HUES64 (cell line): Measurements from ENCODE around the gene SLC44A1.

ENCODE experiments used
- H3K27ac ChIP-seq: 2 replicates; pipeline ENCODE4 v1.7.0; 2013; ENCODE audit warnings: low read depth, low read length, inconsistent platforms
- H3K27me3 ChIP-seq: 2 replicates; pipeline ENCODE4 v1.6.1; 2013; ENCODE audit warnings: mild to moderate bottlenecking, low read length; ENCODE audit not compliant: insufficient read depth
- H3K36me3 ChIP-seq: 2 replicates; pipeline ENCODE4 v1.6.1; 2013; ENCODE audit warnings: mild to moderate bottlenecking, low read length; ENCODE audit not compliant: insufficient read depth
- H3K4me1 ChIP-seq: 2 replicates; pipeline ENCODE4 v1.6.1; 2013; ENCODE audit warnings: mild to moderate bottlenecking, low read length, moderate library complexity; ENCODE audit not compliant: insufficient read depth
- H3K4me3 ChIP-seq: 2 replicates; pipeline ENCODE4 v1.5.1; 2013; ENCODE audit warnings: mild to moderate bottlenecking, low read length, moderate library complexity
- H3K9ac ChIP-seq: 2 replicates; pipeline ENCODE4 v1.6.1; 2013; ENCODE audit warnings: mild to moderate bottlenecking, low read depth, low read length
- H3K9me3 ChIP-seq: 2 replicates; pipeline ENCODE4 v1.6.1; 2013; ENCODE audit warnings: low read depth, low read length; ENCODE audit not compliant: insufficient read depth
- WGBS: fragments of 150-250, 120-280 bp; methylation state at CpG from one replicate; pipeline ENCODE4 v1.1.7; 2013; ENCODE audit warnings: missing lambda C conversion rate; 5-methylcytosine and 5-hydroxymethylcytosine counted together

Gene SLC44A1

GRCh38 chr9:105302728-105303127, 58.3 kb downstream of the SLC44A1 start:
- H3K36me3 ChIP-seq = peaks cover 41% of the 10 kb centered on the region
- no peak overlapping the region for H3K9ac ChIP-seq
- no peaks in the 10 kb centered on the region for H3K27me3 ChIP-seq
- WGBS = 90% methylated on average over 2 of the region's 2 CpGs
- no peaks in the 10 kb centered on the region for H3K9me3 ChIP-seq
- H3K27ac ChIP-seq = no peak overlapping the region
- no peak overlapping the region for H3K4me3 ChIP-seq
- H3K4me1 ChIP-seq = peaks cover 29% of the 10 kb centered on the region

- H3K27ac ChIP-seq = no peak overlapping the region
- 90% methylated on average over 1 of the region's 1 CpG for WGBS
- H3K9ac ChIP-seq = no peak overlapping the region
- peaks cover 28% of the 10 kb centered on the region for H3K36me3 ChIP-seq
- H3K4me3 ChIP-seq = no peak overlapping the region
- peaks cover 29% of the 10 kb centered on the region for H3K4me1 ChIP-seq
- no peaks in the 10 kb centered on the region for H3K27me3 ChIP-seq
- H3K9me3 ChIP-seq = no peaks in the 10 kb centered on the region
Measured at GRCh38 chr9:105305856-105306255, 61.4 kb downstream of the SLC44A1 start.

- Histone ChIP-seq H3K36me3 (peaks cover 24% of the 10 kb centered on the region), H3K27me3 (no peaks in the 10 kb centered on the region), H3K9me3 (no peaks in the 10 kb centered on the region), H3K27ac (no peak overlapping the region), H3K4me1 (peaks cover 29% of the 10 kb centered on the region), H3K9ac (no peak overlapping the region), H3K4me3 (no peak overlapping the region)
- no CpG with 5 or more reads among the region's 5 CpGs for WGBS
Measured at GRCh38 chr9:105306351-105307140, 62.1 kb downstream of the SLC44A1 start.

GRCh38 chr9:105307591-105308130, 63.2 kb downstream of the SLC44A1 start:
- Histone ChIP-seq H3K9me3 (no peaks in the 10 kb centered on the region), H3K27me3 (no peaks in the 10 kb centered on the region), H3K4me3 (no peak overlapping the region), H3K36me3 (peaks cover 23% of the 10 kb centered on the region), H3K9ac (no peak overlapping the region), H3K4me1 (peaks cover 29% of the 10 kb centered on the region), H3K27ac (no peak overlapping the region)
- 90% methylated on average over 2 of the region's 2 CpGs for WGBS

GRCh38 chr9:105308461-105309341, 64.2 kb downstream of the SLC44A1 start:
- no peaks in the 10 kb centered on the region for H3K27me3 ChIP-seq
- no peak overlapping the region for H3K27ac ChIP-seq
- H3K9ac ChIP-seq = no peak overlapping the region
- no peak overlapping the region for H3K4me3 ChIP-seq
- no peaks in the 10 kb centered on the region for H3K9me3 ChIP-seq
- peaks cover 12% of the 10 kb centered on the region; the same call in 1 of the 2 replicates for H3K36me3 ChIP-seq
- H3K4me1 ChIP-seq = peaks cover 29% of the 10 kb centered on the region
- 92% methylated on average over 7 of the region's 8 CpGs for WGBS

- WGBS = 93% methylated on average over 3 of the region's 3 CpGs
- no peak overlapping the region for H3K4me3 ChIP-seq
- H3K27ac ChIP-seq = no peak overlapping the region
- H3K27me3 ChIP-seq = no peaks in the 10 kb centered on the region
- H3K4me1 ChIP-seq = peaks cover 31% of the 10 kb centered on the region
- peaks cover 9% of the 10 kb centered on the region; the same call in 1 of the 2 replicates for H3K36me3 ChIP-seq
- H3K9me3 ChIP-seq = no peaks in the 10 kb centered on the region
- no peak overlapping the region for H3K9ac ChIP-seq
Measured at GRCh38 chr9:105309531-105309931, 65.1 kb downstream of the SLC44A1 start.

GRCh38 chr9:105311306-105311705, 66.9 kb downstream of the SLC44A1 start:
- H3K27me3 ChIP-seq = no peaks in the 10 kb centered on the region
- no peak overlapping the region for H3K4me3 ChIP-seq
- H3K4me1 ChIP-seq = peaks cover 27% of the 10 kb centered on the region
- no peak overlapping the region for H3K27ac ChIP-seq
- H3K36me3 ChIP-seq = peaks cover 15% of the 10 kb centered on the region; the same call in 1 of the 2 replicates
- H3K9me3 ChIP-seq = no peaks in the 10 kb centered on the region
- H3K9ac ChIP-seq = no peak overlapping the region
- WGBS = 100% methylated on average over 1 of the region's 2 CpGs

- Histone ChIP-seq H3K9me3 (no peaks in the 10 kb centered on the region), H3K27ac (no peak overlapping the region), H3K27me3 (no peaks in the 10 kb centered on the region), H3K36me3 (peaks cover 22% of the 10 kb centered on the region; the same call in 1 of the 2 replicates), H3K4me1 (peaks cover 19% of the 10 kb centered on the region), H3K4me3 (no peak overlapping the region), H3K9ac (no peak overlapping the region)
Measured at GRCh38 chr9:105313238-105313637, 68.8 kb downstream of the SLC44A1 start.

GRCh38 chr9:105316703-105317102, 72.3 kb downstream of the SLC44A1 start:
- Histone ChIP-seq H3K36me3 (peaks cover 19% of the 10 kb centered on the region; the same call in 1 of the 2 replicates), H3K9me3 (no peaks in the 10 kb centered on the region), H3K27me3 (no peaks in the 10 kb centered on the region), H3K4me3 (no peak overlapping the region), H3K4me1 (peaks cover 5% of the 10 kb centered on the region; the same call in 1 of the 2 replicates), H3K27ac (no peak overlapping the region), H3K9ac (no peak overlapping the region)
- 97% methylated on average over 2 of the region's 2 CpGs for WGBS

GRCh38 chr9:105318729-105319191, 74.3 kb downstream of the SLC44A1 start:
- H3K4me1 ChIP-seq = peaks cover 5% of the 10 kb centered on the region; the same call in 1 of the 2 replicates
- no peak overlapping the region for H3K4me3 ChIP-seq
- H3K27ac ChIP-seq = no peak overlapping the region
- 91% methylated on average over 4 of the region's 4 CpGs for WGBS
- H3K36me3 ChIP-seq = peaks cover 19% of the 10 kb centered on the region; the same call in 1 of the 2 replicates
- H3K27me3 ChIP-seq = no peaks in the 10 kb centered on the region
- H3K9me3 ChIP-seq = no peaks in the 10 kb centered on the region
- H3K9ac ChIP-seq = no peak overlapping the region
